ENCODE measurements around the gene LRCH4.

Gene LRCH4

GRCh38 chr7:100582041-100582579 is 3.8 kb downstream of the LRCH4 start:
- Histone ChIP-seq H3K4me3 (ENCODE audit: low read length) (no peak overlapping the region), H3K79me1 (ENCODE audit: low read length) (peaks cover 10% of the 10 kb centered on the region), H3K27me3 (ENCODE audit: insufficient read depth, low read length, poor library complexity) (no peaks in the 10 kb centered on the region), H3K18ac (ENCODE audit: low read length) (no peak overlapping the region), H3K4me1 (ENCODE audit: control insufficient read depth, low read depth, low read length) (peaks cover 8% of the 10 kb centered on the region), H3K4me2 (ENCODE audit: low read length) (no peak overlapping the region), H3K79me2 (ENCODE audit: control insufficient read depth, insufficient read depth, low read length) (no peaks in the 10 kb centered on the region), H3K36me3 (ENCODE audit: control insufficient read depth, insufficient read depth, low read length) (peaks cover 10% of the 10 kb centered on the region), H4K5ac (ENCODE audit: low read length) (no peak overlapping the region), H3K27ac (ENCODE audit: low read depth, low read length) (no peak overlapping the region), H4K8ac (ENCODE audit: low read depth, low read length) (no peak overlapping the region), H2AK5ac (ENCODE audit: low read length) (no peak overlapping the region), H2BK15ac (replicated peaks; ENCODE audit: low read depth) (no peak overlapping the region), H3K9ac (ENCODE audit: low read length) (no peak overlapping the region), H3K4ac (ENCODE audit: low read depth, low read length) (no peak overlapping the region), H2BK5ac (ENCODE audit: low read length) (no peak overlapping the region), H3K23ac (ENCODE audit: low read length) (no peak overlapping the region), H2BK120ac (ENCODE audit: low read depth, low read length) (no peak overlapping the region), H3K56ac (ENCODE audit: low read length) (no peak overlapping the region)
- DNase-seq = no peak
- WGBS (ENCODE audit: extremely low coverage, insufficient coverage, low lambda C conversion rate) = no CpG with 5 or more reads among the region's 20 CpGs

GRCh38 chr7:100580466-100581283 is 5.3 kb downstream of the LRCH4 start:
- Histone ChIP-seq H3K4me1 (ENCODE audit: control insufficient read depth, low read depth, low read length) (peaks cover 8% of the 10 kb centered on the region), H2AK5ac (ENCODE audit: low read length) (no peak overlapping the region), H4K8ac (ENCODE audit: low read depth, low read length) (no peak overlapping the region), H3K36me3 (ENCODE audit: control insufficient read depth, insufficient read depth, low read length) (peaks cover 10% of the 10 kb centered on the region), H3K56ac (ENCODE audit: low read length) (no peak overlapping the region), H2BK120ac (ENCODE audit: low read depth, low read length) (no peak overlapping the region), H3K23ac (ENCODE audit: low read length) (no peak overlapping the region), H3K79me1 (ENCODE audit: low read length) (peaks cover 10% of the 10 kb centered on the region), H4K5ac (ENCODE audit: low read length) (no peak overlapping the region), H3K79me2 (ENCODE audit: control insufficient read depth, insufficient read depth, low read length) (no peaks in the 10 kb centered on the region), H3K4me2 (ENCODE audit: low read length) (no peak overlapping the region), H3K9ac (ENCODE audit: low read length) (no peak overlapping the region), H3K27ac (ENCODE audit: low read depth, low read length) (no peak overlapping the region), H3K27me3 (ENCODE audit: insufficient read depth, low read length, poor library complexity) (no peaks in the 10 kb centered on the region), H3K4me3 (ENCODE audit: low read length) (no peak overlapping the region), H2BK15ac (replicated peaks; ENCODE audit: low read depth) (no peak overlapping the region), H3K4ac (ENCODE audit: low read depth, low read length) (no peak overlapping the region), H2BK5ac (ENCODE audit: low read length) (no peak overlapping the region), H3K18ac (ENCODE audit: low read length) (no peak overlapping the region)
- no CpG with 5 or more reads among the region's 11 CpGs for WGBS (ENCODE audit: extremely low coverage, insufficient coverage, low lambda C conversion rate)
- no peak for DNase-seq

GRCh38 chr7:100578246-100579183 is 7.4 kb downstream of the LRCH4 start:
- peaks cover 10% of the 10 kb centered on the region for H3K36me3 ChIP-seq (ENCODE audit: control insufficient read depth, insufficient read depth, low read length)

GRCh38 chr7:100577507-100577906 is 8.4 kb downstream of the LRCH4 start:
- no CpG with 5 or more reads among the region's 14 CpGs for WGBS (ENCODE audit: extremely low coverage, insufficient coverage, low lambda C conversion rate)
- no peaks in the 10 kb centered on the region for H3K27me3 ChIP-seq (ENCODE audit: insufficient read depth, low read length, poor library complexity)
- H3K4ac ChIP-seq (ENCODE audit: low read depth, low read length) = no peak overlapping the region
- H3K9ac ChIP-seq (ENCODE audit: low read length) = no peak overlapping the region
- no peaks in the 10 kb centered on the region for H3K79me2 ChIP-seq (ENCODE audit: control insufficient read depth, insufficient read depth, low read length)
- H3K27ac ChIP-seq (ENCODE audit: low read depth, low read length) = no peak overlapping the region
- no peak overlapping the region for H3K18ac ChIP-seq (ENCODE audit: low read length)
- H3K4me1 ChIP-seq (ENCODE audit: control insufficient read depth, low read depth, low read length) = no peaks in the 10 kb centered on the region
- no peak overlapping the region for H4K5ac ChIP-seq (ENCODE audit: low read length)
- peaks cover 10% of the 10 kb centered on the region for H3K36me3 ChIP-seq (ENCODE audit: control insufficient read depth, insufficient read depth, low read length)
- H3K4me3 ChIP-seq (ENCODE audit: low read length) = no peak overlapping the region
- no peak overlapping the region for H2AK5ac ChIP-seq (ENCODE audit: low read length)
- no peak overlapping the region for H2BK15ac ChIP-seq (replicated peaks; ENCODE audit: low read depth)
- H3K79me1 ChIP-seq (ENCODE audit: low read length) = peaks cover 2% of the 10 kb centered on the region
- H2BK120ac ChIP-seq (ENCODE audit: low read depth, low read length) = no peak overlapping the region
- H4K8ac ChIP-seq (ENCODE audit: low read depth, low read length) = no peak overlapping the region
- H3K23ac ChIP-seq (ENCODE audit: low read length) = no peak overlapping the region
- DNase-seq = no peak
- no peak overlapping the region for H2BK5ac ChIP-seq (ENCODE audit: low read length)
- H3K4me2 ChIP-seq (ENCODE audit: low read length) = no peak overlapping the region
- no peak overlapping the region for H3K56ac ChIP-seq (ENCODE audit: low read length)

More at GRCh38 chr7:100578246-100579183, 7.4 kb downstream of the LRCH4 start:
- no peak overlapping the region for H3K23ac ChIP-seq (ENCODE audit: low read length)
- H3K79me2 ChIP-seq (ENCODE audit: control insufficient read depth, insufficient read depth, low read length) = no peaks in the 10 kb centered on the region
- H2BK5ac ChIP-seq (ENCODE audit: low read length) = no peak overlapping the region
- H2BK15ac ChIP-seq (replicated peaks; ENCODE audit: low read depth) = no peak overlapping the region
- H3K4me2 ChIP-seq (ENCODE audit: low read length) = no peak overlapping the region
- no peak overlapping the region for H3K9ac ChIP-seq (ENCODE audit: low read length)
- no peak overlapping the region for H3K4me3 ChIP-seq (ENCODE audit: low read length)
- no CpG with 5 or more reads among the region's 28 CpGs for WGBS (ENCODE audit: extremely low coverage, insufficient coverage, low lambda C conversion rate)
- no peaks in the 10 kb centered on the region for H3K4me1 ChIP-seq (ENCODE audit: control insufficient read depth, low read depth, low read length)
- H3K27ac ChIP-seq (ENCODE audit: low read depth, low read length) = no peak overlapping the region
- H3K27me3 ChIP-seq (ENCODE audit: insufficient read depth, low read length, poor library complexity) = no peaks in the 10 kb centered on the region
- no peak overlapping the region for H3K18ac ChIP-seq (ENCODE audit: low read length)
- H3K56ac ChIP-seq (ENCODE audit: low read length) = no peak overlapping the region
- no peak overlapping the region for H4K5ac ChIP-seq (ENCODE audit: low read length)
- H3K4ac ChIP-seq (ENCODE audit: low read depth, low read length) = no peak overlapping the region
- H4K8ac ChIP-seq (ENCODE audit: low read depth, low read length) = no peak overlapping the region
- H2AK5ac ChIP-seq (ENCODE audit: low read length) = no peak overlapping the region
- no peak for DNase-seq
- no peak overlapping the region for H2BK120ac ChIP-seq (ENCODE audit: low read depth, low read length)
- H3K79me1 ChIP-seq (ENCODE audit: low read length) = peaks cover 2% of the 10 kb centered on the region

- WGBS (ENCODE audit: extremely low coverage, insufficient coverage, low lambda C conversion rate) = no CpG with 5 or more reads among the region's 24 CpGs
- Histone ChIP-seq H4K5ac (ENCODE audit: low read length) (no peak overlapping the region), H3K27me3 (ENCODE audit: insufficient read depth, low read length, poor library complexity) (no peaks in the 10 kb centered on the region), H3K79me1 (ENCODE audit: low read length) (peaks cover 2% of the 10 kb centered on the region), H3K4me2 (ENCODE audit: low read length) (no peak overlapping the region), H3K4ac (ENCODE audit: low read depth, low read length) (no peak overlapping the region), H3K56ac (ENCODE audit: low read length) (no peak overlapping the region), H3K4me1 (ENCODE audit: control insufficient read depth, low read depth, low read length) (no peaks in the 10 kb centered on the region), H2BK15ac (replicated peaks; ENCODE audit: low read depth) (no peak overlapping the region), H3K79me2 (ENCODE audit: control insufficient read depth, insufficient read depth, low read length) (no peaks in the 10 kb centered on the region), H4K8ac (ENCODE audit: low read depth, low read length) (no peak overlapping the region), H2AK5ac (ENCODE audit: low read length) (no peak overlapping the region), H2BK5ac (ENCODE audit: low read length) (no peak overlapping the region), H3K36me3 (ENCODE audit: control insufficient read depth, insufficient read depth, low read length) (peaks cover 10% of the 10 kb centered on the region), H3K9ac (ENCODE audit: low read length) (no peak overlapping the region), H3K18ac (ENCODE audit: low read length) (no peak overlapping the region), H2BK120ac (ENCODE audit: low read depth, low read length) (no peak overlapping the region), H3K23ac (ENCODE audit: low read length) (no peak overlapping the region), H3K27ac (ENCODE audit: low read depth, low read length) (no peak overlapping the region), H3K4me3 (ENCODE audit: low read length) (no peak overlapping the region)
- DNase-seq = no peak
Observed at GRCh38 chr7:100577103-100577502, 8.8 kb downstream of the LRCH4 start.

Measured in mesendoderm (in vitro differentiated cells).